Ishikawa (cell line): ENCODE data around the gene ASTN2.

Source experiments
- CEBPB ChIP-seq: IDR thresholded peaks from 2 replicates; pipeline ENCODE4 v1.6.1; 2012
- CREB1 ChIP-seq: IDR thresholded peaks from 2 replicates; pipeline ENCODE4 v1.6.1; 2012; ENCODE audit warnings: low read depth
- EGR1 ChIP-seq: IDR thresholded peaks from 2 replicates; pipeline ENCODE4 v1.6.1; 2012
- EP300 ChIP-seq: IDR thresholded peaks from 2 replicates; pipeline ENCODE4 v1.6.1; 2012; ENCODE audit warnings: borderline replicate concordance
- FOXM1 ChIP-seq: IDR thresholded peaks from 2 replicates; pipeline ENCODE4 v1.6.1; 2012; ENCODE audit warnings: low read depth, borderline replicate concordance
- NFIC ChIP-seq: IDR thresholded peaks from 2 replicates; pipeline ENCODE4 v1.6.1; 2012
- RAD21 ChIP-seq: IDR thresholded peaks from 2 replicates; pipeline ENCODE4 v1.6.1; 2012; ENCODE audit warnings: low read depth
- REST ChIP-seq: IDR thresholded peaks from 2 replicates; pipeline ENCODE4 v1.6.1; 2012; ENCODE audit warnings: low read depth, mild to moderate bottlenecking
- TAF1 ChIP-seq: IDR thresholded peaks from 2 replicates; pipeline ENCODE4 v1.6.1; 2012; ENCODE audit warnings: low read depth, mild to moderate bottlenecking
- TCF12 ChIP-seq: IDR thresholded peaks from 2 replicates; pipeline ENCODE4 v1.6.1; 2012; ENCODE audit warnings: low read depth
- TEAD4 ChIP-seq: IDR thresholded peaks from 2 replicates; pipeline ENCODE4 v1.6.1; 2012
- USF1 ChIP-seq: IDR thresholded peaks from 2 replicates; pipeline ENCODE4 v1.6.1; 2012
- YY1 ChIP-seq: IDR thresholded peaks from 2 replicates; pipeline ENCODE4 v1.6.1; 2012; ENCODE audit warnings: low read depth
- ZBTB7A ChIP-seq: IDR thresholded peaks from 2 replicates; pipeline ENCODE4 v1.6.1; 2012; ENCODE audit warnings: low read depth
- TF ChIP-seq, protein P1 (sequence below): IDR thresholded peaks from 2 replicates; pipeline ENCODE4 v1.6.1; 2012

Gene ASTN2

GRCh38 chr9:117315236-117315635 lies 99.6 kb downstream of the ASTN2 start:
- TF ChIP-seq USF1: no peak
- TF ChIP-seq YY1: no peak
- no peak for TF ChIP-seq REST
- no peak for TF ChIP-seq TAF1
- TF ChIP-seq EGR1: no peak
- TF ChIP-seq RAD21: no peak
- TF ChIP-seq NFIC: no peak
- TF ChIP-seq, protein P1, sequence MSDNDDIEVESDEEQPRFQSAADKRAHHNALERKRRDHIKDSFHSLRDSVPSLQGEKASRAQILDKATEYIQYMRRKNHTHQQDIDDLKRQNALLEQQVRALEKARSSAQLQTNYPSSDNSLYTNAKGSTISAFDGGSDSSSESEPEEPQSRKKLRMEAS: no peak
- no peak for TF ChIP-seq CREB1
- TF ChIP-seq ZBTB7A: no peak
- TF ChIP-seq TEAD4: no peak
- no peak for TF ChIP-seq TCF12
- no peak for TF ChIP-seq EP300
- TF ChIP-seq CEBPB: no peak
- TF ChIP-seq FOXM1: no peak

DNA sequence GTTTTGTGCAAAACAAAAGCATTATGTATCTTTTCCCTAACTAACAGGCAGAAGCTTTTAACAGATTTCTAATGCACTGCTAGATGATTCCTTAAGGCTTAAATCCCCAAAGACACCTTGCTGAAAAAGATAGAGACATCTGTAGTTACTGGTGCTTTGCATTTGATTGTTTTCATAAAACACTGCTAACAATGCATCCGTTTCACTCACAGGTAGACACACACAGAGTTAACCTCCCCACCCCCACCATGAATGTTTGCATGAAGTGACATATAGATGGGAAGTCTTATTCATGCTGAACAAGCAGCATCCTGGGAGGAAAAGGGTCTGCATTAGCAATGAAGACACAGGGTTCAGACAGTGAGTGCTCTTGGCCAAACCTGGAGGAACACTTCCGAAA lies 100.9 kb downstream of the ASTN2 start:
- no peak for TF ChIP-seq TCF12
- TF ChIP-seq NFIC: no peak
- TF ChIP-seq EGR1: no peak
- no peak for TF ChIP-seq USF1
- TF ChIP-seq, protein P1: no peak
- TF ChIP-seq YY1: no peak
- TF ChIP-seq ZBTB7A: no peak
- no peak for TF ChIP-seq REST
- TF ChIP-seq FOXM1: no peak
- no peak for TF ChIP-seq CEBPB
- no peak for TF ChIP-seq RAD21
- TF ChIP-seq TAF1: no peak
- no peak for TF ChIP-seq CREB1
- no peak for TF ChIP-seq TEAD4
- TF ChIP-seq EP300: no peak

DNA sequence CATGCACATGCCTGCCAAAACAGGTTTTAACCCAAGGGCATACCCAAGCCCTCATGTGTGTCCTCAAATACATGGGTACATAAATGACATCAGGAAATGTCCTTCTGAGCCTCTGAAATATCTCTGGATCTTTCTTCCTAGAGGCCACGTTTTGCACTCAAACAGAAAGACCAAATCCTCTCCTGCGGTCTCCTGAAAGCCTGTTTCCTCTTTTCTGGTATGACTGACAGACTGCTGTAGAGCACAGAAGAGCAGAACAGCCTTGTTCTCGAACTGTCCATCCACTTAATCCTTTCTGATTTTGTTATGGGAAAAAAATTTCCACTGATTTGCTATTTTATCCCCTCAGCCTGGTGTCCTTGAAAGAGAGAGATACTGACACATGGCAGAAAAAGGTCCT lies 107.2 kb downstream of the ASTN2 start:
- TF ChIP-seq REST: no peak
- TF ChIP-seq TCF12: no peak
- TF ChIP-seq CREB1: no peak
- no peak for TF ChIP-seq TEAD4
- no peak for TF ChIP-seq RAD21
- TF ChIP-seq, protein P1: no peak
- TF ChIP-seq ZBTB7A: no peak
- TF ChIP-seq FOXM1: no peak
- no peak for TF ChIP-seq EP300
- no peak for TF ChIP-seq YY1
- TF ChIP-seq USF1: no peak
- no peak for TF ChIP-seq CEBPB
- no peak for TF ChIP-seq NFIC
- TF ChIP-seq EGR1: no peak

DNA sequence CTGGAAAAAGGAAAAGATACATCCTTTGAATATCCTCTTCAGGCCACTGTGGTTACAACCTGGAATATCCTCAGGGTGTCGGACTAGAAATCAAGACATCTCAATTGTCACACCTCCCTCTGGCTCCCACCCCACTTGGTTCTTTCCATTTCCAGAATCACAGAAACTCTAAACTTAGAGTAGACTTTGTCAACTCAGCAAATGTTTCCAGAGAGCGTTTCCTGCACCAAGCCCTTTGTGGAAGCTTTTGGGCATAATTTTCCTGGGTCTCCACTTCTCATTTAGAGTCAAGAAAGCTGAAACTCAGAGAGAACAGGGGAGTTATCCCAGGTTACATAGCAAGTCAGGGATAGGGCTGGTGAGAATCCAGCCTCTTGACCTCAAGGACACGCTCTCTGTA lies 108.8 kb downstream of the ASTN2 start:
- no peak for TF ChIP-seq EP300
- TF ChIP-seq FOXM1: no peak
- TF ChIP-seq TCF12: no peak
- TF ChIP-seq, protein P1: no peak
- no peak for TF ChIP-seq CEBPB
- TF ChIP-seq REST: no peak
- TF ChIP-seq ZBTB7A: no peak
- TF ChIP-seq TEAD4: no peak
- TF ChIP-seq YY1: no peak
- TF ChIP-seq RAD21: no peak
- no peak for TF ChIP-seq EGR1
- TF ChIP-seq NFIC: no peak
- TF ChIP-seq TAF1: no peak
- no peak for TF ChIP-seq USF1
- no peak for TF ChIP-seq CREB1
